Umbilical cord (tissue), 2 donors: Measurements from ENCODE around the gene CDK5R1. TPM values are rescaled to one million over a fixed set of nuclear protein-coding genes. Genes with fewer than 3 reads are reported as not detected.

Source experiments
- DNase-seq: peaks from one replicate; pipeline ENCODE4 v3.0.0-alpha.2; 2015; ENCODE audit warnings: low spot score
- total RNA-seq: library from RNA; depleted of rRNA; stranded (reverse); fragments of >200 nt; gene quantifications from one replicate; pipeline ENCODE4 v1.2.3, GENCODE V29; 2014; ENCODE audit warnings: low replicate concordance; ENCODE audit not compliant: insufficient read depth

The CDK5R1 gene
- total RNA-seq, 1 donor from 2014 or later = 0.72 TPM

DNA sequence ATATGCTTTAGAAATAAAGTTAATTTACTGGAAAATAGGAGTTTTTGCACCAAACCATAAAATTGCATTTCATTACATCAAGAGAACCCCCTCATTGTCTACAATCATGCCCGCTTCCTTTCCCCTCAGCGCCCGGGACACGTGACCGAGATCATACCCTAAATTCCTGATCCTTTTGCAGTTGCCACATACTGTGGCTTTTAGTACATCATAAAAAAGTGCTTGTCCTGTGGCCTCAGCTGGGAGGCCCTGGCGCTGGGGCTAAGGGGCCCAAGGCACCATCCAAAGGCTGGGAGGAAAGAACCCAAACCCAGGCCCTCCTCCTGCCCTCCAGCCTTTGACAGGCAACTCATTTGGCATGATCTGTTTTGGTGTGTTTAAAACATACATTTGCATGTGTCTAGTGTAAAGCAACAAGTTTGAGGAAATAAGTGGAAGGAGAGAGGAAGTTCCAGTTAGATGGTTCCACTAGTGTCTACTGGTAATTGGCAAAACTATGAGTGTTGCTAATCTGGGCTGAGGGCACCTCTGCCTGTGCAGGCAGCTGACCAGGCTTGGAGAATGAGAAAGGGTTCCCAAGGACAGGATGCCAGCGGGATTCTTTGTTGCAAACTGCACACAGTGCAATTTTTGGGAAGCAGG lies 6.0 kb downstream of the CDK5R1 start:
- DNase-seq = no peak

DNA sequence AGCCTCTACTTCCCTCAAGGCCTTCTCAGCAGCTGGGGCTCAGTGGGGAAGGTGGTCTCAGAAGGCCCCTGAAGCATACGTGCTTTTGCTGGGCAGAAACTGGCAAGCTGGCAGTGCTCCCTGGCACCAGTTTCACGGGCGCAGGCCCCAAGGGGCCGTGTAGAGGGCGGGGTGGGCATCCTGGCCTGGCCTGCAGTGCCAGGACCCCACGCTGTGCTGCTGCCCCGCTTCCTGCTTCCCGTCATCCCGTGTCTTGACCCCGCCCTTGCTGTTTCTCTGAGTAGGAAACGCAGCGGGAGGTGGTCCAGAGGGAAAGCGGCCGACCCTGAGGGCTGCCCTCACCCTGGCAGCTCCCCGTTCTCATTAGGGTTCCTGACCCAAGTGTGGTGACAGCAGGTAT lies 6.8 kb downstream of the CDK5R1 start:
- no peak for DNase-seq

DNA sequence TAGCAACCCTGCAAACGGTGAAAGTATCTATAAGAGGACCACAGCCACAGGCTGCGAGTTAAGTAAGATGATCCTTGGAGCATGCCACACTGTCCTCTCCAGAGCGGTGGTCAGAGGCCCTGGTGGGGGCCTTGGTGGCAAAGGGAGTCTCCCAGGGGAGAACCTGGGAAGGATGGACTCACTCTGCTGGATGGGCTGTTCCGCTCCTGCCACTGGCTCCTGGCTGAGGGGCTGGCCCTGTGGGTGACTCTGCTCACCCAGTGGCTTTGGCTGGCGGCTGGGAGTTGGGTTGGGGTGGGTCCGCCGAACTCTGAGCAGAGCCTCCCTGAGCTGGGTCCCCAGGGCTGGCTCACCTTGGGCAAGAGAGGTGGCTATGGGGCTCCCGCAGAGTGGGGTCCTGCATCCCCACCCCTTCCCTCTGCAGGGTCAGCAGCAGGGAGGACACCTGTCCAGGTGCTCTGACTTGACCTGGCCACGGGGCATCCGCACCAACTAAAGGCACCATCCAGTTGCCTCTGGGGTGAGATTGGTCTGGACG lies 7.3 kb downstream of the CDK5R1 start:
- no peak for DNase-seq

DNA sequence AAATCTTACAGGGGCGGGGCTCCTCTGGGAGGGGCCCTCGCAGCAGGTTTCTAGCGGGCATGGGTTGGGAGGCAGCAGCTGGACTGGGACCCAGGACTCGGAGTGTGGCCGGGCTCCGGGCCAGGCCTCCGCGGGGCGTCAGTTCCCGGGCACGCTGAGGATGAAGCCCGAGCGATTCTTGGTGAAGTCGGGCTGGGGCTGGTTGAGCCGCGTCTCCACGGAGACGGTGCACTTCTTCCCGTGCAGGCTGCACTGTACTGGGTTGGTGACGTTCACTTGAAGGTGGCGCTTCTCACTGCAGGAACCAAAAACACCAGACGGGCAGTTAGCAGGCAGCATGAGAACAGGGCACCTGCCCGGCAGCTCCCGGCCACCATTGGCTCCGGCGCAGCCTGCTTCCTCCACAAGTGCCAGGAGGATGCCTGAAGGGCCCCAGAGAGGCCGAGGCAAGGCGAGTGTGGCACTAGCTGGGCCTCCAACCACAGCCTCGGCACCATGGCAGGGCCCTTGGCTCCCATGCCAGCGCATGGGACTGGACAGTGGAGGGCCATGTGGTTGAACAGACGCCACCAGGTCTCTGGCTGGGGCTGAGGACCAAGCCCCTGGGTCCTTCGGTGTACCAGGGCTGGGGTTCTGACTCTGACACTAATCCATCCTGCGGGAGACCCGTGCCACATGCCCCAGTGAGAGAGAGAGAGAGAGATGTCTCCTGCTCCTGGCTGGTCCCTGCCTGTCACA lies 8.0 kb downstream of the CDK5R1 start:
- DNase-seq = no peak

DNA sequence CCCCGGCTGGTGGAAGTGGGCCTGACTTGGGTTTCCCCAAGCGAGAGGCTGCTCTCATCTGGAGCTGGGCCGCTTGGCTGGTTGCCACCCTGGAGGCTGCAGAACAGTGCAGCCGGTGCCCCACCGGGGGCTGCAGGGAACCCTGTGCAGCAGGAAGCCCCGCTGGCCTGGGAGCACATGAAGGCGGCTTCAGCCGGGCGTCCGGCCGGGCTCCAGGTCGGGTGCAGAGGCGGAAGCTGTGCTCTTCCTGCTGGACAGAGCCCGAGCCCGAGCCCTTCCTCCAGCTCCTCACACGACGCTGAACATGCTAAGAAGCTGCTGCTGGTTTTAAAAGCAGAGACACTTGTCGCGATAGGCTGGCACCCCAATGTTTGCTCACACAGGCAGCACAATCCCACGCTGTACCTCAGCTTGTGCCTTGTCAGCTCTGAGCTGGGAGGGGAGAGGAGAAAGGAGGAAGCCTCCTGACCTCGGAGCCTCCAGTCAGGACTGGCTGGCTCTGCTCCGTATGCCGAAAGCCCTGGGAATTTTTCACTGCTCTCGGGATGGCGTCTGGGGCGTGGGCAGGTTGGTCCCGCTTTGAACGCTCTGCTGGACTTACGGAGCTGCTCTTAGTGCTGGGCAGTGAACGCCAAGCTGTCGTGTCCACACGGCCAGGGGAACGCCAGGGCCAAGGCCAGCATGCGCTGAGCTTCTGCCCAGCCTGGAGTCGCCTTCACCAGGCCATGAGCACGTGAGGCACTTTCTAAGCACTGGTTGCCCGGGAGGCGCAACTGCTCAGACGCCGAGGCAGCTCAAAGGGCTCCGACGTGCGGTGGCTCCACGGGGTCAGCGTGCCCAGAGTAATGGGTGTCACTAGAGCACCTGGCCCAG lies 8.8 kb downstream of the CDK5R1 start:
- peak; percentile 27 for DNase-seq

DNA sequence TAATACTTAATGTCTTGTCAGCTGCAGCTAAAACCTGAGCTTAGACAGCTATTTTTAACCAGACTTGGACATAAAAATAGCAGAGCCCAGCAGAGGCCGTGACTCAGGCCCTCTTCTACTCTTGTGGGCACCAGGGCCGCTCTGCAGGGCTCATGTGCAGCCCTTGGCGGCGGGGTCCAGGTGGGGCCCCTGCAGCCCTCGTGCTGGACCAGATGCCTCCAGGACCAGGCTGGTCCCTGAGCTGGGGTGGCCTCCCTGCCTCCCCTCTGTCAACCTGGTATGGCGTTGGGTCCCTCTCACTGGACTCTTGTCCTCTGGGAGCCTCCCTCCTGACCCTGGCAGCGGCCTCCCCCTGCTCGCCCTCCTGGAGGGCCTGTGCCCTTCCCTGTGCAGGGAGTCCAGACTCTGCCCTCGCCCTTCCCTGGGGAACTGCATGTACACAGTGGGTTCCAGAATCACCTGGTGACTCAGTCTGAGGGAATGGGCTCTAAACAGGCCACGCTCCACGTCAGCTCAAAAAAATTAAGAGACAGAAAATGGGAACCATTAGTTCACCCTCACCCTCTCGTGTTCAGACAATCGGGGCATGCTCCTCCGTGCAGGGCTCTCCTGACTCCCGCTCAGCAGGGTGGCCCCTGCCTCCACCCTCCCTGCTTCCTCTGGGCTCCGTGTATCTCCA lies 9.7 kb downstream of the CDK5R1 start:
- no peak for DNase-seq

DNA sequence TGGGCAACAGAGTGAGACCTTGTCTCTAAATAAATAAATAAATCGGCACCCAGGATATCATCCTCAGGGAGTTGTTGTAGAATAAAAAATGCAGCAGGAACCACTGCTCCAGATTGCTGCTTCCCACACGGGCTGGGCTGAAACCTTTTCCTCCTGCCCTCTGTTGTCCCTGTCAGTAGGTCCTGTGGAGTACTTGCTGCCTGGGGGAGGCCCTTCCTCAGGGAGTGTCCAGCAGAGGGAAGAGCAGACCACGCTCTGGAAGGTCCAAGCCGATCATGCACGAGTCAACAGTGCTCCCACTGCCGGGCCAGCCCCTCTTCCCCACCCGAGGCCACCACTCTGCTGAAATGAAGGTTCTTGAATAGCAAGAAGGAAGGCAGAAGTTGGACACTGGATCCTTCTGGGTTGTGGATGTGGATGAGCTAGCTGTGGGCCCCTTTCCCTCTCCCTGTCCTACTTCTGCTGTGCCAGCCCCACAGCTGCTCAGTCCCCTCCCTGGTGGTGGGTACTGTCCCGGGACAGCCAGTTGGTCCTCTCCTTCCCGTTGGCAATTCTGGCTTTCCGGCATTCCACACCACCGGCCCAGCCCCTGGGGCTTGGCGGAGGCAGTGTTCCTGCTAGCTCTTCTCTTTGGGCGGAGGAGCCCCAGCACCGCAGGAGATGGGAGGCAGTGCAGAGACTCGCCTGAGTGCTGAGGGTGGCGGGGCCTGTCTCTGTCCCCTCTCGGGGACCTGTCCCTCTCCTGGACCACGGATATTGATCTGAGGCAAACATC lies 10.8 kb downstream of the CDK5R1 start:
- no peak for DNase-seq

DNA sequence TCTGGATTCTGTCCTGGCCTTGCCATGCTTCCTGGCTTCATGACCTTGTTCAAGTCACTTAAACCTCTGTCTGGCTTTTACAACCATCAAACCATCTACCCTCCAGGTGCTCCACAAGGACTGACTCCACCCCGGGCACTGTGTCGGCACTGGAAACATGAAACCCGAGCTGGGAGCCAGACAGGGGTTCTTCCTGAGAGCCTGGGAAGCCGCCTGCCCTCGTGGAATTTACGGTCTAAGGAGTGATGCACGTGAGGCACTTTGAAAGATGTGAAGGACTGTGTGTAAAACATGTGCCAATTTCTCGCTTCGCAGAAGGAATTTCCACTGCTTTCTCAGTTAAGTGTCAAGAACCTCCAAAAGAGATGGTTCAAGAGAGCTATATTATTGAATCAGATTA lies 11.6 kb downstream of the CDK5R1 start:
- no peak for DNase-seq

DNA sequence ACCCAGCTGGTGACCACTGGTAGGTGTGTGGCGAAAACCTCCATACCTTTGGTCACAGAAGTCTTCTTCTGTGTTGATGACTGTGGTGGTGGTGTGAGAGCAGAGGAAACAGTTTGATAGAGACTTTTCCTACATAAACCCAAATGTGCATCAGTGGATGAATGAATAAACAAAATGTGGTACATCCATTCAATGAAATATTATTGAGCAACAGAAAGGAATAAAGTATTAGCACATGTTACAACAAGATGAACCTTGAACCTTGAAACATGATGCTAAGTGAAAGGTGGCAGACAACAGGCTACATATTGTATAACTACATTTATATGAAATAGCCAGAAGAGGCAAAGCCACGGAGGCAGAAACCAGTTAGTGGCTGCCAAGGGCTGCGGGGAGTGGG lies 15.2 kb downstream of the CDK5R1 start:
- DNase-seq = no peak

DNA sequence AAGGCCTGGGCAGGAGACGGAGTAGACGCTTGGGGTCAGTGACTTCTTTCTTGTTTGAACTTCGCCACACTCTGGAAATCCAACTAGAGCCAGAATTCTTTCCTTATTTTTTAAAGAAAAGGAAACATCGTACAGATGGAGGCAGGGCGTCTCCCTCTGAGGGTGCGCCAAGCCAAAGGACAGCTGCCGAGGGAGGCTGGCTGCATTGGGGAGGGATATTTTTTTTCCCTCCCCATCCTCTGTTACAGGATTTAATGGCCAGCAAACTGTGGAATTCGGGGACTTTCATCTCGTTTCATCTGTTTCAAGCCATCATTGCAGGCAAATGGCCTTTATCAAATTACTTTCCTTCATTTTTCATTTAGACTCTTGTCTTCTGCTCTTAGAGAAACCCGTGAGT lies 15.9 kb downstream of the CDK5R1 start:
- no peak for DNase-seq

DNA sequence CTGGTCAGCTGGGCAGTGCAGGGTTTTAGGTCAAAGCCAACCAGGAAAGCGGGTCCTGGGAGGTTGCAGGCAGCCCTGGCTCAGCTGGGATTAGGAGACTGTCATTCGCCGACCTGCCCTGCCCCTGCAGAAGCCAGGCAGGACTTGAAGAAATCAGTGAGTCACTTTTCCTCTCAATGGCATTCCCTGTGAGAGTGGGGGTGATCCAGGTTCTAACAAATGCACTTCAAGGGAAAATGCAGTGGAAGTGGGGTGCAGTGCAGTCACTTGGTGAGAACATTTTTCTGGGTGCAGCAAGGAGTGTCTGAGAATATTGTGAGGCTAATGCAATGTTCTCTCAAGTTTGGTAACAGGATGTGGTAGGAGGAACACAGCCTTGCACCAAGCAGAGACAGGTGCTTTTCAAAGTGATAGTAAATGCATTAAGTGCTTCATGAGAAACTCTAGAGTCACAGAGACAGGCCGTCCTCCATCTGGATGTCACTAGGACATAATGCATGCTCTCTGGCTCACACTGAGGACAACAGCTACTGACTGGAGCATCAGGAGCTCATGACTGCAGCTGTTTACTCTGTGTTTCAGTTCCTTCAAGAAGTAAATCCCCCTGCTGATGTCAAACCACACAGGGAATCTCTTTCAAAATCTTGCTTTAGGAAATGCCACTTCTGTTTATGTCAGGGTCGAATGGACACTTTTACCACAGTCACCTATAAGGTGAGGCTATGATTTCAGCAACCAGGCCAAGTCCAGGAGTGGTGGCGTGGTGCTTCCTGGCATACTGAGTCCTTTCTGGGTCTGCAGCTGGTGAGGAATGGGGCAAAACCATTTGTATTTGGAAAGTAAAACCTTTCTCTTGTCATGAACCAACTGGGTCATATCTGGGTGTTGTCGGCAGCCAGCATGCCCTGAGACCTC lies 16.7 kb downstream of the CDK5R1 start:
- no peak for DNase-seq

DNA sequence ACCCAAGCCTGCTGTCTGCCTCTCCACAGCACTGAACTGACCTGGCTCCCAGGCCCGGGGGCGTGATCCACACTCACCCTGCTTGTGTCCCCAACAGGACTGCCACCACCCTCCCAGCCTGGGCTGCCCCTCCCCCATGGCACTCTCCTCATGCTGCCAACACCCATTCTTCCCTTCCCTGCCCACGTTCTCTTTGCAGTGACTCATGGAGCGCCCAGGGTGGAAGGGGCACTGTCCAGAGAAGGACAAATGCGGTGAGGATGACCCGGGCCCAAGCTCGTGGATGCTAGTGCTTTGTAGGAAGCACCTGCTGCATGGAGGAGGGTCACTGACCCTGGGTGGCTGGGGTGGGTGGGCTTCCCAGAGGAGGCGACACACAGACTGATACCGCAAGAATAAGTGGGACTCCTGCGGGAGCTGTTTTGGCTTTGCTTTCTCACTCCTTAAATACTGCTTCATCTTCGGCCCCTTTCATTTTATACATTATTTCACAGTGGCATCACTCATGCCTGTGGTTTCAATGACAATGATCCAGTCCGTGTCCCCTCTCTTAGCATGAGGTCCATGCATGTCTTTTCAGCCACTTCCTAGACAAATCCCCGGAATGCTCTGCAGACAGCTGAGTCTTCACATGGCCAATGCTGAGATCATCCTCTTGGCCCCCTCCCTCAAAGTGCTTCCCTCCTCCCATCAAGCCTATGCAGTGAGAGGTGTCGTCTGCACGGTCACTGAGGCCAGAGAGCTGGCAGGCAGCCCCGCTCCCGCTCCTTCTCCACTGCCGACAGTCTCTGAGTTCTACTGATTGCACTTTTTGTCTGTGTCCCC lies 17.6 kb downstream of the CDK5R1 start:
- no peak for DNase-seq

DNA sequence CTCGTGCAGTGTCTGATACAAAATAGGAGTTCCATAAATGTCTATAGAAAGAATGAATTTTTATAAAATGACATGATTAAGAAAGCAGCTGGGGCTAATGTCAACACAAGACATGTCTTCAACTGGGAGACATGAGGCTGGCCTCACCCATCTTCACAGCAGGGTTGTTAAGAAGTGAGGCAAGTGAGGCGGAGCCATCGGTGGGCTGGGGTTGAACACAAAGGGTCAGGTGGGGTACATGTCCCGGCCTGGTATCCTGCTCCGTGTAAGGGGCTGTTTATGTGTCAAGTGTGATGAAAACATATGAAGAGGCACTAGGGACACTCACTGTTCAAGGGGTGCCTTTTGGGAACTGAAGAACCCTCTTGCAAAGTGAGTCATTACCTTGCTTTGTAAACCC lies 22.1 kb downstream of the CDK5R1 start:
- no peak for DNase-seq

DNA sequence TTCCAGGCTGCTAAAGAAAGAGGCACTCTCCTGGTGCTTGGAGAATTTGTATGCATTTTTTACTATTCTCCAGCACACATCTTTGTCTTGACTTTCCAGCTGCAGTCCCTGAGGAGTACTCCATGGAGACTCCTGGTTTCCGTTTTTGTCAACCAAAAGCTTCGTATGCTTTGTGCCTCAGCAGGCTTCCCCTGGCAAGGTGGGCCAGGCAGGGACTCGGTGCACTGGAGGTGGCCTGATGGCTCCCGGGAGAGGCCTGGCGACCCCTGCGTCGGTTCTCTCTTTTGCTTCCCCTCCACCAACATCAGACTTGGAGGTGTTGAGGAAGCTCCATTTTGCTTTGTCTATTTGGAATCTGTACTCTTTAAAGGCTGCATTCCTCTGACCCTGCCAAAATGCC lies 23.7 kb downstream of the CDK5R1 start:
- DNase-seq = no peak

DNA sequence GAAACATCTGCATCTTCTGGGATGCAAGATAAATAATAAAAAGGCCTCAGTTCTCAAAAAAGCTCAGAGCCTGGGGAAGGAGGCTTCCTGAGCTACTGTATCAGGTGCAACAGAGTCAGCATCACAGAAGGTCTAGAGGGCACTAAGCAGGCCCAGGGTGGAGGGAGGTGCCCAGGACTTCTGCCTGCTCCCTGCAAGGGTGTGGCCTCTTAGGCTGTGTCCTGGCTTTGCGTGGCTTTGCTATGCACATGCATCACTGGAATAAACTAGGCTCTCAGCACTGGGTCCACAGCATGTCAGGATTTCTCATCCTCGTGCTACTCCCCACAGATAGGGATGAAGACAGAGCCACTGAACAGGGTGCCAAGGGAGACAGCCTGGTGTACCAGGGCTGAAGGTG lies 25.5 kb downstream of the CDK5R1 start:
- no peak for DNase-seq

DNA sequence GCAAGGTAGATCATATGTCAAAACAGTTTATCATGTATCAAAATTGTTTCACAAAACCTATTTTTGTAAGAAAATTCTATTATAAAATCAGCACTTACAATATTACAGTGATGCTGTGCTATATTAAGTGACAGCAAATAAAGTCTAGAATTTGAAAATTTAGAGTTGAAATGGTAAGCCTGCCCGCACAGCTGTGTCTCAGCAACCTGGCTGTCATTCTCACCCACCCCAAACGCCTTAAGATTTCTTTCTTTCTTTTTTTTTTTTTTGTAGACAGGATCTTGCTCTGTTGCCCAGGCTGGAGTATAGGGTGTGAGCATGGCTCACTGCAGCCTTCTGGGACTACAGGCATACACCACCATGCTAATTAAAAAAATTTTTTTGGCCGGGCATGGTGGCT lies 26.8 kb downstream of the CDK5R1 start:
- no peak for DNase-seq

DNA sequence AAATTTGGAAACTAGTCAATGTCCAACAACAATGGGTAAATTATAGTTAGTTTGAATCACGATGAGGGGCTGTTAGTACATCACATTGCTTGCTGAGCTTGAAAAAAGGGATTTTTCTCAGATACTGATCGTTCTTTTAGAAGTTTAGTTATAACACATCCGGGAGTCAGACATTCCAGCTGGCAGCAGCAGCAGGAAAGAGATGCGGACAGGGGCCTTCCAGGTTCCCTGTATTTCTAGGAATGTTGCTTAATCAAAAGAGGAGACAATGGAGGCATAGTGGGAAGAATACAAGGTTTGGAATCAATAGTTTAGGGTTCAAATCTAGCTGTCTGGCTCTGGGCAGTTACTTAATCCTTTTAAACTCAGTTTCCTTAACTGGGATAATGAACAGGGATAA lies 27.8 kb downstream of the CDK5R1 start:
- DNase-seq = no peak

DNA sequence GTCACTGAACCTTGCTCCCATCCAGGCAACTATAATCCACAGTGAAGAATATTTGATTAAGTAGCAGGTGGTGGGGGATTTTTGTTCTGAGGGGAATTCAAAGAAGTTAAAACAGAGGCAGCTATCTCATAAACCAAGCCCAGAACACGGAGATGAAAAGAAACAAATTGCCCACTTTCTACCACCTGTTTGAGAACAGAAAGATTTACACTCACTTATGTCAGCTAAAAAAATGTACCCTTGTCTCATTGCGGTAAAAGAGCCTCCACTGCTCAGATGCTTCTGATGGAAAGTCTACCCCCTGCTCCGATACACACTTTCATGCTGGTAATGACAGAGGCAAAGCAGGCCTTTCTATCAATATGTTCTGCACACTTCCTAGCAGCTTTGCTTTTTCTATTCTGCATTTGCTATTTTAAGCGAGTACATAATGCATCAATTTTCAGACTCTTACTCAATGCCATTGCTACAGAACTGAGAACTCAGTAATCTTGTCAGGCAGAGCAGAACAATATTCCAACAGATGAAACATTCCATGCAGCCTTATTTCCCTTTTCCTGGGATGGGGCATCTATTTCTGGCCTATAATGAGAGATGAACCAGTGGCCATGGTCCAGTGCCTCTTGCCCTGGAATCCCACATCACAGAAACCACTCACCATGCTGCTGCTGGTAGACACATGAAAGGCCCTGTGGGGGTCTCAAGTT lies 29.0 kb downstream of the CDK5R1 start:
- DNase-seq = no peak
